Spleen (tissue), 7 donors: ENCODE data around the gene HIRIP3.

Experiments
- POLR2A ChIP-seq, 3 donors: fragments of 450-650 bp; IDR thresholded peaks; one replicate each; pipeline ENCODE4 v1.5.1; 2017; ENCODE audit warnings: antibody characterized with exemption in 3 of 3, mild to moderate bottlenecking in 1 of 3
- POLR2AphosphoS5 ChIP-seq, 3 donors: sonication (generic); formaldehyde crosslinking; IDR thresholded peaks; one replicate each; pipeline ENCODE4 v1.5.1; 2017; ENCODE audit warnings: antibody characterized with exemption in 3 of 3
- TF ChIP-seq, protein P1 (sequence below), 11 experiments: fragments of 200-600 bp in 7 of 11; fragments of 450-650 bp in 4 of 11; sonication (generic) in 4 of 11; IDR thresholded peaks in 8 of 11; conservative IDR thresholded peaks in 3 of 11; 1 replicate in 7 of 11; 2 replicates in 4 of 11; pipeline versions ENCODE4 v1.4.0 to v1.8.0; 2016 to 2021; ENCODE audit warnings: antibody characterized with exemption in 11 of 11, inconsistent platforms in 4 of 11, mild to moderate bottlenecking in 1 of 11
- donor health status: DM: no; HTN: no; CAD: no; lungs with moderate emphysema.
- donor health status: DM: no; HTN: no; CAD: no.
- donor health status: DM: no; HTN: no; CAD: no.

DNA sequence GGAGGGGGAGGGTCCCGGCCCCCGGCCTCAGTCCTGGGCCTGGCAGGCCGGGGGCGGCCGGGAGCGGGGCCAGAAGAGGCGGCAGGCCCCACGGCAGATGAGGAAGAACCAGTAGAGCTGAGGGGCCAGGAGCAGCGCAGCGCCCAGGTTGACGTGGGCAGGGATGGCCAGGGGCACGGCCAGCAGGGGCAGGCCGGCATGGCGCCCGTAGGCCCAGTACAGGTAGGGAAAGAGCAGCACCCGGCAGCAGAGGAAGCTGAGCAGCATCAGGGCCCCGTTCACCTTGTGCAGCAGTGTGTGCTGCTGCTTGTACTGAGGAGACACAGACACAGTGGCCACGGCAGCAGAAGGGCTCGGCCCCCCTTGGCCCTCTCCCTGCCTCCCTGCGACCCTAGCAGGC, 29.7 kb upstream of the HIRIP3 start:
- TF ChIP-seq POLR2A (IDR thresholded peaks at IDR 0.05) = no peak
- TF ChIP-seq POLR2AphosphoS5 (IDR thresholded peaks at IDR 0.05) = no peak
- TF ChIP-seq, protein P1, sequence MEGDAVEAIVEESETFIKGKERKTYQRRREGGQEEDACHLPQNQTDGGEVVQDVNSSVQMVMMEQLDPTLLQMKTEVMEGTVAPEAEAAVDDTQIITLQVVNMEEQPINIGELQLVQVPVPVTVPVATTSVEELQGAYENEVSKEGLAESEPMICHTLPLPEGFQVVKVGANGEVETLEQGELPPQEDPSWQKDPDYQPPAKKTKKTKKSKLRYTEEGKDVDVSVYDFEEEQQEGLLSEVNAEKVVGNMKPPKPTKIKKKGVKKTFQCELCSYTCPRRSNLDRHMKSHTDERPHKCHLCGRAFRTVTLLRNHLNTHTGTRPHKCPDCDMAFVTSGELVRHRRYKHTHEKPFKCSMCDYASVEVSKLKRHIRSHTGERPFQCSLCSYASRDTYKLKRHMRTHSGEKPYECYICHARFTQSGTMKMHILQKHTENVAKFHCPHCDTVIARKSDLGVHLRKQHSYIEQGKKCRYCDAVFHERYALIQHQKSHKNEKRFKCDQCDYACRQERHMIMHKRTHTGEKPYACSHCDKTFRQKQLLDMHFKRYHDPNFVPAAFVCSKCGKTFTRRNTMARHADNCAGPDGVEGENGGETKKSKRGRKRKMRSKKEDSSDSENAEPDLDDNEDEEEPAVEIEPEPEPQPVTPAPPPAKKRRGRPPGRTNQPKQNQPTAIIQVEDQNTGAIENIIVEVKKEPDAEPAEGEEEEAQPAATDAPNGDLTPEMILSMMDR (IDR thresholded peaks at IDR 0.05 in 8 of 11, conservative IDR thresholded peaks at IDR 0.05 in 3 of 11) = no peak
